HL-60/S4 (cell line): ENCODE measurements around the gene KIAA1217.

Source experiments
- in situ Hi-C: fragments of 300-500 bp; cut with MboI; formaldehyde crosslinking; loops from 2 replicates; pipeline ENCODE4 v1.14.3; 2022; ENCODE audit warnings: low sequenced_read_pairs

KIAA1217 gene

DNA sequence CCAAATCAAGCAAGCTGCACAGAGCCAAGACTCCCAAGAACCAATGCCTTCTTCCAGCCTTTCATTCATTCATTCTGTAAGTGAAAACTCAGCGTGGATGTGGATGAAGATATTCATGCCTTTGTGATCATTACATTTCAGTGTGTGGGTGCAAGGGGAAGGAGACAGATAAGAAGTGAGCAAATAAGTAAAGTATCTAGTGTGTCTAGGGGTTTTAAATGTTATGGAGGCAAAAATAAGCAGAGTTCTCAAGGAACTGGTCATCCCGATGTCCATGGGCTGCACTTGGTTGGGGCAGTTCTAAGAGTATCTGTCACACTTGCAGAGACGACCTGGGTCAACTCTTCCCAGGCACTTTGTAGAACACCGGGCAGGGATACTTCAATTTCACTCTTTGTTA is 149.1 kb downstream of the KIAA1217 start:
- in situ Hi-C loops, result no loop called here

DNA sequence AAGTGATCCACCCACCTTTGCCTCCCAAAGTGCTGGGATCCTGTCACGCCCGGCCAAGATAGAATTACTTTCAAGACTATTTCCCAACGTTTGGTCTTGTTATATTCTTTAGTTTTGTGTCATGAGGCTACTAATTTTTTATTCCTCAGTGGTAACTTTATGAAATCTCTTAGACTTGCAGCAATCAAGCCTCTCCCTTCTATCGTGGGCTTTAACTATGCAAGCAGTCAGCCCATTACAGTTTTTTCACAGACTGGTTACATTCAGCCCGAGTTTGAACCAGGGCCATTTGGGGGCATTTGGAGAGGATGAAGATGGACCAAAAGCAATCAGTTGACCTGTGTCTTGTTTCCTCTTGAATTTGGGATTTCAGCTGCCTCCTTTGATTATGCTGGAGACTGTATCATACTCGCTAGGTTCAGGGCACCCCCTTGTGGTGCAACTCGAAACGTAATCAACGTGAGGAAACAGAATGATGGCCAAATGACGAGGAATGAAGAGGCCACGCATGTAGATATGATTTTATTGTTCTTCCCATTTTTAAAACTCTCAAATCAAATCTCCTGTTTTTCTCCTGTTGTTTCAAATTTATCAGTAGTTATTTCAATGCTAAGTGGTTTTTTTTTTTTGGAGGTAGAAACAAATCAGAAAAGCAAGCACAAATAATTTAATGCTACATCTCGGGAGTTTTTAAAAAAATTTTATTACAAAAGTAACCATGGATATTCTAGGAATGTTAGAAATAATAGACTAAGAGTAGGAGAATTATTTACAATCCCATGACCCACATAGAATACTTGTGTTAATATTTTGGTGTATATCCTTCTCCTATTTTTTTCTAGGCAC is 151.6 kb downstream of the KIAA1217 start:
- in situ Hi-C loops, result no loop called here

DNA sequence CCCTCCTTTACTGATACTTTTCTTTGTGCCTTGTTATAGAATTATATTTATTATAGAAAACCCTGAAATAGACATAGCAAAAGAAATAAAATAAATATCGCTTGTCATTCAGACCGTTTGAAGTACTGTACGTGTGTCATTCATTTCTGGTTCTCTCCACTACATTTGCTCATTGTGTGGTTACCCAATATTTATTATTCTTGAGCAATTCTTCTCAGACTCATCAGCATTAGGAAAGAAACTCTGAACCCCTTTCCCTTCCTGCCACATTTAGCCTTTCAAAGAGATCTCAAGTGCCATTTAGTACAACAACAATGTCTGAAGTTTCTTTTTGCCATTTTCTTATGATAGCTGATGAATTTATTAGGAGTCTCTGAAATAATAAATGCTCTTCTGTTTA is 154.1 kb downstream of the KIAA1217 start:
- in situ Hi-C loops, result no loop called here

DNA sequence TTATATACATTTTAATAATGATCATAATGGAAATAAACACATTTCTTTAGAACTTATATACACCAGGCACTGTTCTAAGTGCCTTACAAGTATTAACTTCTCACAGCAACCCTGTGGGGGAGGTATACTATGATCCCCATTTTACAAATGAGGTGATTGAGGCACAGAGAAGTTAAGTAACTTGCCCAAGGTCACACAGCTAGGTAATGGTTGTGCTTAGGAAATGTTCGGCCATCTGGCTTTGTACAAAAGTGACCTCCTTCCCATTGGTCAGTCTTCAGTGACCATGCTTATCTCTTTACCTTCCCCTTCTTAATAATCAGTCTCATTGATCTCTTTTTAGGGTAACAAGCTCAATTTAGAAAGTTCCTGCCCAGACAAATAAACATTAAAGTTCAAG is 158.8 kb downstream of the KIAA1217 start:
- in situ Hi-C loops, result no loop called here

DNA sequence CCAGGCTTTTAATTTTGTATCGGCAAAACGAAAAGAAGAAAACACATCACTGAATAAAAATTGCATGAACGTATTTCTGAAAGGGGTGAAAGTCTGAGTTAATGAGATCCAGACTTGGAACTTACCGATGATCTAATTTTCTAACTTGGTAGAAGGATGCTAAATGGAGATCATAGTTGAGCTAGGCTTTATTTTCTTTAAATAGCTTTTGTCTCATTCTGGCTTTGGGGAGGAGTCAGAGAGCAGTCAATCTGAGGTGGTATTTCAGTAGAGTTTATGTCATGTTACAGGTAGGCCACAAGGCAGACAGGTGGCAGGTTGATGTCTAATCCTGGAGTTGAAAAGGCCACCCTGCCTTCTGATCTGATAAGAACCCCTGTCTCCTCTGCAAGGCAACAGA is 161.9 kb downstream of the KIAA1217 start:
- in situ Hi-C loops, result no loop called here

GRCh38 chr10:24371396-24371795 is 162.5 kb downstream of the KIAA1217 start:
- in situ Hi-C loops, result no loop called here

DNA sequence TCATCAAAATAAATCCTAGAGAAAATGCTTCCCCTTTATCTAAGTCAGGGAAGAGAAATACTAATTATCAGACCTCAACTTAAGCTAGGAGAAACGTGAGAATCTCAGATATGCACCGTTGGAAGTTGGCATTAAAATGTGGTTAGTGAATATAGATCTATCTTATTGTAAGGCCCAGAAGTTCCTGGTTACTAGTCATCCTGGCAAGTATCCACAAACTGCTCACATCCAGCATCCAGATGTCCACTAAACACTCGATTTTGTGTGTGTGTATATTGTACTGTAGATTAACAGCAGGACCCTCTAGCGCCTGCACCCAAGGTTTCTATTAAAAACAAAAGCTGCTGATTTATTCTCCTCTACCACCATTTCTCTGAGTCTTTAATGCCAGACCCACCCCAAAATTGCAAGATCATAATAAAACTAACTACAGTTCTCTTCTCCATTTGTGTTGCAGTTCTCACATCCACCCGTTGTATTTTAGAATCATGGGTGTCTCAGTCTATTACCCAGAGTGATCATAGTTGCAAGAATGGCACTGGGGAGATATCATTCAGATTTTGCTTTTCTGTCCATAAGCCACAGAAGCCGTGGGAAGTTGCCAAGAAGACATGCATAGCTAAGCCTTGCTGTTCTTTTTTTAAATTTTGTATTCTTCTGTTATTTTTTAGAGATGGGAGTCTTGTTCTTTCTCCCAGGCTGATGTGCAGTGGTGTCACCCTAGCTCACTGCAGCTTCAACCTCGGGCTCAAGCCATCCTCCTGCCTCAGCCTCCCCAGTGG is 165.4 kb downstream of the KIAA1217 start:
- in situ Hi-C loops, result no loop called here

- in situ Hi-C loops, result no loop called here
Measured at GRCh38 chr10:24375510-24375909, 166.6 kb downstream of the KIAA1217 start.

DNA sequence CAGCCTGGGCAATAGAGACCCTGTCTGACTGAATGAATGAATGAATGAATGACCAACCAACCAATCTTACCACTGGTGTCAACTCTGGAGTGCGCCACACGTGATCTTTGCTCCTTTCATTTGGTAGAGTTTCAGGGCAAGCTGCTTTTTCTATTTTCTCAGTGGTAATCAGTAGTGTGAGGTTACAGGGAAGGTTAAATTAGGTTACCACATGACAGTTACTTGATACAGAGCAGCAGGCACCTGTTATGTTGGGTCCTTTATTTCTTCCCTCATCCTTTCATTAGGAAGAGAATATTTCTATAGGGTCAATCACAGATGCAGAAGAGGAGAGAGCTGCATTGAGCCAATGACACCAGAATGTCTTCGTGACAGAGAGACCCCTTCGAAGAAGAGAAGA is 167.8 kb downstream of the KIAA1217 start:
- in situ Hi-C loops, result no loop called here

- in situ Hi-C loops, result no loop called here
Measured at GRCh38 chr10:24378126-24378920, 169.4 kb downstream of the KIAA1217 start.

DNA sequence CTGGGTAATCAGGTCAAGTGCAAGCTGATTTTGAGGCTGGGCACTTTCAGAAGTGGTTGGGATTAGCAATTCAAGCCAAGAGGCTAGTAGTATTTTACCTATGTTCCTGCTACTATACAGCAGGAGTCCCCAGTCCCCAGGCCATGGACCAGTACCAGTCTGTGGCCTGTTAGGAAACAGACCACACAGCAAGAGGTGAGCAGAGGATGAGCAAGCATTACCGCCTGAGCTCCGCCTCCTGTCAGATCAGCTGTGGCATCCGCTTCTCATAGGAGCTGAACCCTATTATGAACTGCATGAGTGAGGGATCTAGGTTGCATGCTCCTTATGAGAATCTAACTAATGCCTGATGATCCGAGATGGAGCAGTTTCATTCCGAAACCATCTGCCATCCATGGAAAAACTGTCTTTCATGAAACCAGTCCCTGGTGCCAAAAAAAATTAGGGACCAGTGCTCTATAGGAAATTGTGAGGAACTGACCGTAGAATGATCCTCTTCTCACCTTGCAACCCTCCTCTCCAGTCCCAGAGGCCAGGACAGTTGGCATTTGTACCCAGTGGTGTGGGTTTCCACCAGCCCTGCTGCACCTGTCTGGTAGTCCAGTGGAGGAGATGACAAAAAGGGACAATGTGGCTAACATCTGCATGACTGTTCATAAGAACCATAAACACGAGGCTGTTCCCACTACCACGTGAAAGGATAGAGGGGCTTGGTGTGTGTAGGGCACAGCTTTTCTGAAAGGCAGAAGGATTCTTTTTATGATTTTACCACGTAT is 172.5 kb downstream of the KIAA1217 start:
- in situ Hi-C loops, result no loop called here

- in situ Hi-C loops, result no loop called here
Measured at GRCh38 chr10:24382045-24382444, 173.1 kb downstream of the KIAA1217 start.

DNA sequence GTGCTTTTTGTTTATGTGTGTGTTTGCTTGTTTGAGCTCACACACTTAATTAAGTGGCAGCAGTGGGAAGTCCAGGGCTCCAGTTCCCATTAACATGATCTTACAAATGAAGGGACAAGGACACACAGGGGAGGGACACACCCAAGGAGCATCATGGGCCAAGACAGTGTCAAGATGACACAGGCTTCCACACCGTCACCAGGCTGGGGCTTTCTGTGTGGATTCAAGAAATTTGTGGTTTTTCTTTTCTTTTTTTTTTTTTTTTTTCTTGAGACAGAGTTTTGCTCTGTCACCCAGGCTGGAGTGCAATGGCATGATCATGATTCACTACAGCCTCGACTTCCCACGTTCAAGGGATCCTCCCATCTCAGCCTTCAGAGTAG is 173.6 kb downstream of the KIAA1217 start:
- in situ Hi-C loops, result no loop called here

DNA sequence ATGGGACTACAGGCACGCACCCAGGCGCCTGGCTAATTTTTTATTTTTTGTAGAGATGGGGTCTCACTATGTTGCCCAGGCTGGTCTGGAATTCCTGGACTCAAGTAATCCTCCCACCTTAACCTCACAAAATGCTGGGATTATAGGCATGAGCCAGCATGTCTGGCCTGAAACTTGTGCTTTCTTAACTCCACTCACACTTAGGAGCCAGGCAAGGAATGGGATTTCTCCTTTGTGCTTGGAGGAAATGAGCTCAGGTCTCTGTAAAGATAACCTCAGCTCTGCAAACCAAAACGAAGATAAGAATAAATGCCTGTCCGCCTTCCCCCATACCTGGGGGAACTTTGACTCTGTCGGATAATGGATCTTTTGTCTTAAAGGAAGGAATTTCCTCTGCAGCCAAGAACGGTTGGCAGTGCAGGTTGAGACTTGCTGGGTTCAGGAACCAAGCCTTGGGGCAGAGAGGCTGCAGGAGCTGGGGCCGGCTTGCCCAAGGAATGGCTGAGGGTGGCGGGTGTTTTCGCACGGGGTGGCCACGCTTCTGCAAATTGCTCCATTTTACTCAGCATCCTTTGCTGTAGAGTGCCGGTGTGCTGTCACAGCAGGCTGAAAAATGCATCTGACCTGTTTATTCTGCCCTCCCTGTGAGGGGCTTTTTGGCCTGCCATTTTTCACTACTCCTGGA is 174.2 kb downstream of the KIAA1217 start:
- in situ Hi-C loops, result no loop called here

- in situ Hi-C loops, result no loop called here
Measured at GRCh38 chr10:24383681-24384106, 174.8 kb downstream of the KIAA1217 start.

GRCh38 chr10:24384954-24385353 is 176.0 kb downstream of the KIAA1217 start:
- in situ Hi-C loops, result no loop called here

DNA sequence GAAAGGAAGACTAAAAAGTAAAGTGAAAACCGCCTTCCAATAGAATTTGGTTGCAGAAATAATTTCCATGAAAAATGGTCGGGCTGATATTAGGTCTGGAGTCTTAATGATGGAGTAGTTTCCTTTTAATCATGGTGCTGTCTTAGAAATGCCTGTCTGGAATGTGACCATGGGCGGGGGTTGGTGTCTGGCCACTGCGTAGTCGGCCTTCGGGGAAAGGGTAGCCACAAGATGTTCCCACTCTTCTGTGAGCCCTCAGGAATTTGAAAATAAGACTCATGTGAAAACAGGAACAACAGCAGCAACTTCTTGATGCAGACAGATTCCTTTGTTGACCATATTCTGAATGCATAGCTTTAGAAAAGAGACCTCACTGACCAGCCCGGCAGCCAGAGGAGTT is 176.8 kb downstream of the KIAA1217 start:
- in situ Hi-C loops, result no loop called here

DNA sequence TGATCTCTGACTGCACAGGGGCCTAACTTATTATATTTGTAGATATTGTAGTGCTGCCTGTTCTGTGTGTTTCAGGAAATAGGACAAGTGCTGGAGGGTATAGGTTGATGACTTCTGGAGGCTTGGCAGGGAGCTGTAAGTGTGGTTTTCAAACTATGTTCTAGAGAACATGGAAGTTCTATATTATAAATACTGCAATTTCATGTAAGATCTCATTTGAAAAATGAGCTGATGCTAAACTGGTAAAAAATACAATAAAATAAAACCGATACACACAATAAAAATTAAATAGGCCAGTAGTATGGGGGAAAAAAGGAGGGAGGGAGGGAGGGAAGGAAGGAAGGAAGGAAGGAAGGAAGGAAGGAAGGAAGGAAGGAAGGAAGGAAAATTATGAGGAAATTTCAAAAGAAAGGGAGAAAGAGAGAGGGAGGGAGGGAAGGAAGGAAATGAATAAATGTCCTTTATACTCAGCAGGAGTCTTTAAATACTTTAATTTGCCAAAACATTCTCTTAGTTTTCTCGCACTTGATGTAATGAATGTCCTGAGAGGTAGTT is 181.3 kb downstream of the KIAA1217 start:
- in situ Hi-C loops, result no loop called here

DNA sequence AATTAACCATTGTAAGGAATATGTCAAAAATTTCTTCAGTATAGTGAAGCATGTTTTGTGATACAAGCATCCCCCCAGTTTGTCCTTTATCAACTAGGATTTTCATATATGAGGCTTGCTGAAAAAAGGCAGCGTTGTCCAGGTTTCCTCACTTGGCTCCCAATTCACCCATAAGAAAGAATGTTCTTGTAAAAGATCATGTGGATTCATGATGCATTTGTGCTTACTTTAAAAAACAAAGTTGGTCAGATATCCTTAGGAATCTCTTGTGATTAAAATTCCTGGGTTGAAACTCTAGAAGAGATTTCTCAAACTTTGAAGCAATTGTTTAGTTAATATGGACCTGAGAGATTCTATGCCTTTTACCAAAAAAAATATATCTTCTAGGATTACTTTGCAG is 181.8 kb downstream of the KIAA1217 start:
- in situ Hi-C loops, result no loop called here

DNA sequence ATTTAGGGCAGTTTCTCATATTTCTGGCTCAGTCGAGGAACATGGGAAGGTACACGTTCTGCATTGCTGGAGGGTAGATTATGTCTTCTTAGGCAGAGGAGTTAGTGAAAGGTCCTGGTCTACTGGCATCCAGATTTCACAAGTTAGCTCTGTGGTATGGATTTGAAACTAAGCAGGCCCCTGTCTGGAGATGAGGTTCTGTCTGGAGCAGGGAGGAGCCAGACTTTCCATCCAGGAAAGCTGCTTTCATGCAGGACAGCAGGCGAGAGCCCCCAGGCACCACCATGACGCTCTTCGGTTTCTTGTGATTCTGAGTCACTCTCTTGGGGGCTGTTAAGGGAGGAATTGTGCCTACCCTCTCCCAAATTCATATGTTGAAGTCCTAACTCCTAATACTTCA is 184.3 kb downstream of the KIAA1217 start:
- in situ Hi-C loops, result no loop called here
